ENCODE measurements around the gene ENTREP3.
"Not testable (repeated sequence)": the region's sequence is repeated elsewhere in the genome, so short reads cannot be mapped to it uniquely, and the experiment has no call there.

Gene ENTREP3

DNA sequence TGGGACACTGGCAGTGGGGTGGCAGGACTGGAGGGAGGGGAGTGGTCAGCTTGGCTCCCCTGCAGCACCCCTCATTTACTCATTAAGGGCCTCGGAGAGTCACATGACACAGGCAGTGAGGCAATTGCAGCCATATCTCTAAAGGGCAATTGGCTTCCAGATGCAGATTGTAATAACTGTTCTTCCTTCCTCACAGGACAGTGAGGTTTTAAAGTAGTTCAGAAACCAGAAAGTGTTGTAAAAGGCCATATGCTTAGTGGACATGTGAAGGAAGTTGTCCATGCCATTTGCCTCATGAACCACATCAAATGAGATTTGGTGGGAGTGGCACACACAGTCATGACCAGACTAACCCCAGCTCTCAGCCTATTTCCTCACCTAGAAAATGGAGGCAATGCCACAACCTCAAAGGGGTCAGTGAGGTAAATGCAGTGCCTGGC lies 35.7 kb downstream of the ENTREP3 start:
- DNase-seq = no peak

GRCh38 chr1:155218854-155219591 lies 36.3 kb downstream of the ENTREP3 start:
- no peak for DNase-seq

GRCh38 chr1:155214702-155215101 lies 40.6 kb downstream of the ENTREP3 start:
- DNase-seq = not testable (repeated sequence)

- not testable (repeated sequence) for DNase-seq
Observed at GRCh38 chr1:155212051-155212440, 43.2 kb downstream of the ENTREP3 start.

DNA sequence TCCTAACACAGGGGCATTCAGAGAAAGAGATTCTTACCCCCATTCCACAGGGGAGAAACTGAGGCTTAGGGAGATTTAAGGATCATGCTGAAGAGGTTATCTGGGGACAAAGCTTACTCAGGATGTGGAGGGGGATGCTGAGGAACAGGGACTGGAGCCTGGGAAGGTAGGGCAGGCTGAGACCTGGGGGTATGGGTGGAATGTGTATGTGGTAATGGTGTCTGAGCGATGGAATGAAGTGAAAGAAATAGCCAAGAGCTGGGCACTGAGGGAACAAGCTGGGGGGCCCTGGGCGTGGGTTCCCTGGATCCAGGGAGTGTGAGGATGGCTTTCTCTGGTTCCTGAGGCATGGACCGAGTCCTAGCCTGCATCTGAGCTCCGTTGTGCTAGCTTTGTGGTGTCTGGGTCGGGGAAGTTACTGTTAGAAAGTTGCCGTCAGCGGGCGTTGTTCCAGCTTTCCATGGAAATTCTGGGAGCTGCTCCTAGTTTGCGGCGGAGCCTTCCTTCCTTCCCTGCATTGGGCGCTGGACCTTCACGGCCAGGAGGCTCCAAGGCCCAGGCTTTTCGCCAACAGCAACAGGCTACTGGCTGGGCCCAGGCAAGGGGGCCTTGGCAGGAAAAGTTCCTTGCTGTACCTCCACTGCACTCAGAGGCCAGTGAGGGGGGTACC lies 43.8 kb downstream of the ENTREP3 start:
- not testable (repeated sequence) for DNase-seq

GRCh38 chr1:155210314-155211104 lies 44.8 kb downstream of the ENTREP3 start:
- DNase-seq = no peak

GRCh38 chr1:155209312-155209721 lies 46.0 kb downstream of the ENTREP3 start:
- no peak for DNase-seq

DNA sequence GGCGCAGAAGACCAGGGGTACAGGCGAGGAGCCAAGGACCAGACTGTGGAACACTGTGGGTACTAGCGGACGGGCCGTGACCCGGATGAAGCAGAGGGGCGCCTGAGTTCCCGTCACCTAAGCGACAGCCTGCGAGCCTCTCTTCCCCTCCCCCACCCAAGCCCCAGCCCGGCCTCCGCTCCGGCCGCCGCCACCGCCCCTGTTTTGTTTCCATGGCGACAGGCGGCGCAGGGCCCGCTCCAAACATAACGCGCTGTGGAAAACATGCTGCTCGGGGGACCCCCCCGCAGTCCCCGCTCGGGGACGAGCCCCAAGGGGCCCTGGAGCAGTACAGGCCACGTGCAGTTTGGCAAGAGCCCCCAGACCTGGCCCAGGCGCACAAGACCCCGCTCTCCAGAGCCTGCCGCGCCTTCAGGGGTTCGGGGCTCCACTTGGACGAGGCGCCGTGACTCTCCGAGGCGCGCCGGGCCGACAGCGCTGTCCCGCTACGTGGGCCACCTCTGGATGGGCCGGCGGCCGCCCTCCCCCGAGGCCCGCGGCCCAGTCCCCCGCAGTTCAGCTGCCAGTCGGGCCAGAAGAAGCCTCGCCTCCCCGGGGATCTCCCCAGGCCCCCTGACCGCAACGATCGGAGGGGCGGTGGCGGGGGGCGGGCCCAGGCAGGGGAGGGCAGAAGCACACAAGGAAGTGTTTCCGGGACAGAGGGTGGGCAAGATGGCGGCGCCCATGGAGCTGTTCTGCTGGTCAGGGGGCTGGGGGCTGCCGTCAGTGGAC lies 46.6 kb downstream of the ENTREP3 start, which contains the start of gene MTX1:
Gene MTX1, plus strand, starts transcription at position 155 of the 771 bp plus-strand sequence. Its CDS starts 110 bp downstream, at position 265.
- DNase-seq = peak; percentile 76

GRCh38 chr1:155207806-155208540 lies 47.3 kb downstream of the ENTREP3 start, which contains the start of gene THBS3:
Gene THBS3, minus strand, starts transcription at chr1:155207897. Its CDS starts 21 bp downstream, at chr1:155207876.
- no peak for DNase-seq

DNA sequence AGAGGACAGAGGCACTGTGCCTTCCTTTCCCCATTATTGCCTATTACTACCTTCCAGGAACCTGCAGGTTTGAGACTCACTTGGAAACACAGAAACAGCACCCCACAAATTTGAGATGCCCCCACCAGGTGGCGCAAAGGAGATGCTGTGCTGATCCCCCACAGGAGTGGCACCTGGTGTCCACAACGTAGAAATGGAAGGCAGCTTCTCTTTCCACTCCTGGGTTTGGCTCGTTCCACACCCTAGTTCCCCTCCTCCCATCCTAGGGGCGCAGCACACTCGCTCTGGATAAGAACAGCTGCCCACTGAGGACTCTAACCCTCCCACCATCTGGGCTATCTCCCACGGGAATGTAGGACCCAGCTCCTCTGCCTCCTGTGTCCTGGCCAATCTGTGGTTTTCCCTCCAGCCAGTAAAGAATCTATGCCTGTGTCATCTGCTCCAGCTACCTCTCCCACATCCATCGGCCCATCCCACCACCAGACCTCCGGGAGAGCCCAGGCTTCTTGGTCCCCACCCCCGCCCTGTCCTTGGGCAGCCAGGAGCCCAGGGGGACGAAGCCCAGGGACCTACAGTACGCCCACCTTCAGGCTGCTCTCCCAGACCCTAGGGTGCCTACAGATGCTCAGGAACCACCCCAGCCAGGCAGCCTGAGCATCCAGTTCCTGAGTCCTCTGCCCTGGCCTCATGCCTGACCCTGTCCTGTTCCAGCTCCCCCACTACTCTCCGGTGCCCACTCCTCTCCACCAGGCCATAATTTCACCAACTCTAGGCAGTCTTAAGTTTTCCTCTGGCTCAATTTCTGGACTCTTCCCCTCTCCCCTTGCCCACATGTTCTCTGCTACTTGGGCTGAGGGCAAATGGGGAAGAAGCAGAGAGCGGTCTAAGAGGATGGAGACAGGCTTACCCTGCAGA lies 48.1 kb downstream of the ENTREP3 start:
- peak; percentile 65 for DNase-seq

DNA sequence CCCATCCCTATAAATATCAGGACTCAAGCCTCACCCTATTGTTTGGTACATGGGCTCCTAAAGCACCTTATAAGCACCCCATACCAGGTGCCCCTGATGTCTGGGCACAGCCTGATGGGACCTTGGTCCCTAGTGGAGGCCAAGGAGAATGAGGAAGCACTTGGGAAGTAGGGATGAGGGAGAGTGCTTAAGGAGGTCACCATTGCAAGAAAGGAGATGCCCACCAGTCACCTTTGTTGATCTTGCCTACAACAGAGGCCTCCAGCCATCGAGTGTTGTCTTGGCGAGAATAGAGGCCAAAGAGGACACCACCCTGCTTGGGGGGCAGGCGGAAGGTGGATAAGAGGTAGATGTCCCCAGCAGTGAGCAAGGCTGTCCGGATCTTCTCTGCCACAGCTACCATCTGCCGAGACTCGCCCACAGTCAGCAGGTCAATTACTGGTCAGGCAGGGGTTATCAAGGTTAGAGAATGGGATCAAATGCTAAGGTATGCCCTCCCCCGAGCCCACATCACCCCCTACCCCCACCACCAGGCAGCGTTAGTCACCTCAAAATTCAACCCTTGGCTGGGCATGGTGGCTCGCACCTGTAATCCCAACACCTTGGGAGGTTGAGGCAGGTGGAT lies 49.2 kb downstream of the ENTREP3 start:
- no peak for DNase-seq

DNA sequence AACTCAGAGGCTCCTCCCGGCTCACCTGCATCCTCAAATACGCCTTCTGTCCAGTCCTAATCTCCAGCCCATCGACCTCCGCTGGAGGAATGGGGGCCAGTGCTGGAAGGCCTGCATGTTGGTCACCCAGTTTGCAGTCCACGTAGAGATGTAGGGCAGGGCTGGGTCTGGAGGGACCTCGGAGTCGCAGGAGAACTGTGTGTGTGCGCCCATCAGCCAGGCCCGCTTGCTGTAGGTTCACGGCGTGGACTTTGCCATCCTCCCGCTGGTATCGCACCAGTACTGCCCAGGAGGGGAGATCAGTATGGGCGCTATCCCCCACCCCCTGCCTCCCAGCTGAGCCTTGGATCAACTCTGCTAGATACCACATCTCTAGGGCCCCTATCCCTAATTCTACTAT lies 50.2 kb downstream of the ENTREP3 start:
- no peak for DNase-seq

DNA sequence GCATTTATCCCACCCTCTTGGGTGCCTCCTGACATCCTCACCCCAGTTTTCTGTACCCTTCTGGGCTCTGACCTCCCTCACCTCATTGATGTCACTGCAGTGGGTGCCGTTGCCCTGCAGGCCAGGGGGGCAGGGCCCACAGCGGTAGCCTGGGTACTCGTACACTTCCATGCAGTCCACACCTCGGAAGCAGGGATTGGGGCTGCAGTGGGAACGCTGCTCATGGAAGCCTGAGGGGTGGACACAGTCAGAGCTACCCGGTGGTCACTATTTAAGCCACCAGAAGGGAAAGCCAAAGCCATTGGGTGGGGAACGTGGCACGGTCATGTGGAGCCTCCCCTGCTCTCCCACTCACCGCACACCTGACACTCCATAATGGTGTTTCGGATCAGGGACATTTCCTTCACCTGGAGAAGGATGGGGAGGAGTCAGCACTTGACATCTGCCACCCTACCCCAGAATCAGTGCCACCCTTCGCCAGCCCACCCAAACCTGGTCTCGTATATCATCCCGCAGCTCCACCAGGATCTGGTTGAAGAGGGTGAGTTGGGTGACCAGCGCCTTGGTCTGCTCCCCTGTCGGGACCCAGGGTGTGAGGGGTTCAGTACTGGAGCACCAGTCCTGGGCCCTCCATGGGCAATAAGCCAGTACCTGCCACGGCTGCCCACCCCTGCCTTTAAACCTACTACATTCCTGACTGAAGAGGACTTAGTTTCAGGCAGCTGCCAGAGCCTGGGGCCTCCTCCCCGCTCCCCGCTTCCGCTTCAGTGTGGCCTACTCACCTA lies 52.4 kb downstream of the ENTREP3 start:
- no peak for DNase-seq

DNA sequence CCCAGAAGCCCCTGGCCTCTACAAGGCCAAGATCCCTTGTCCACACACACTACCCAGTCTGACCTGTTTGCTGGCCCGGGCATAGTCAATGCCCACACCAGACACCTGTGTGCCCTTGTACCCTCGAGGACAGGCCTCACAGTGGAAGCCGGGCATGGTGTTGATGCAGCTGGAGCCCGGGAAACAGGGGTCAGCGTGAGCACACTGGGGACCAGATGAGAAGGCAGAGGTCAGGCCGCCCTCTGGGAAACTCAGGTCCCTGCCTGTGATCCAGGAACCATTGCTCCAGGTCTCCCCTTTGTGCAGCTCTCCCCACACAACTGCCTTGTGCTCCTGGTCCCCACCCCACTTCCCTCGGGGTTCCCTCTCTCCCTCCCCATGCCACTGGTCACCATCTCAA lies 53.1 kb downstream of the ENTREP3 start:
- DNase-seq = no peak

GRCh38 chr1:155200920-155201319 lies 54.4 kb downstream of the ENTREP3 start:
- no peak for DNase-seq

GRCh38 chr1:155199792-155200191 lies 55.5 kb downstream of the ENTREP3 start:
- DNase-seq = no peak

DNA sequence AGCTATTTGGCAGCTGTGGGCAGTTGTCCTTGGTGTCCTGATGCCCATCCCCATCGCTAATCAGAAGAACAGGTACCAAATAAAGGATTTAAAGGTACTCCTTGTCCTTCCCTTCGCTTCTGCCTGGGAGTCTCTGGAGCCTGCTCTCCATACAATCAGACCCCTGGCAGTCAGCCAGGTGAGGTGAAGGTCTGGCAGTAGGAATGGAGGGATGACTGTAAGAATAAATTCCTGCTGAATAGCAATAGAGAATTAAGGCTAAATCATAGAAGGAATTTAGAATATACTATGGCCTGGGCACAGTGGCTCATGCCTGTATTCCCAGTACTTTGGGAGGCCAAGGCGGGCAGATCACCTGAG lies 56.8 kb downstream of the ENTREP3 start:
- DNase-seq = no peak

GRCh38 chr1:155197901-155198546 lies 57.3 kb downstream of the ENTREP3 start:
- DNase-seq = no peak
